Left lung (tissue), 10 donors: ENCODE data around the gene LYRM7. TPM values are rescaled to one million over a fixed set of nuclear protein-coding genes. Genes with fewer than 3 reads are reported as not detected.
"Not testable (repeated sequence)": the region's sequence is repeated elsewhere in the genome, so short reads cannot be mapped to it uniquely, and the experiment has no call there.

Experiments
- ATAC-seq: fragments of 200-7000 bp; cut with Tn5 transposase; one replicate; pipeline ENCODE4 v1.9.1; 2020; ENCODE audit warnings: moderate library complexity
- DNase-seq, 4 donors: peaks; one replicate each; pipeline ENCODE4 v3.0.0-alpha.2; 2013 to 2020
- H3K27ac ChIP-seq, 2 donors: fragments of 200-600 bp; sonication (generic) in 1 of 2; one replicate each; pipeline versions ENCODE4 v1.5.0 to v1.8.0; 2020 to 2021
- H3K27me3 ChIP-seq, 2 donors: fragments of 200-600 bp; sonication (generic) in 1 of 2; one replicate each; pipeline versions ENCODE4 v1.5.0 to v1.8.0; 2020 to 2021
- H3K36me3 ChIP-seq, 2 donors: fragments of 200-600 bp; sonication (generic) in 1 of 2; one replicate each; pipeline versions ENCODE4 v1.5.0 to v1.8.0; 2020 to 2021
- H3K4me1 ChIP-seq, 2 donors: fragments of 200-600 bp; one replicate each; pipeline ENCODE4 v1.8.0; 2021
- H3K4me3 ChIP-seq, 2 donors: fragments of 200-600 bp; sonication (generic) in 1 of 2; one replicate each; pipeline versions ENCODE4 v1.5.0 to v1.8.0; 2020 to 2021; ENCODE audit warnings: mild to moderate bottlenecking in 1 of 2
- H3K9me3 ChIP-seq, 2 donors: fragments of 200-600 bp; sonication (generic) in 1 of 2; one replicate each; pipeline versions ENCODE4 v1.5.0 to v1.8.0; 2020 to 2021
- CTCF ChIP-seq, 2 donors: fragments of 200-600 bp; sonication (generic) in 1 of 2; IDR thresholded peaks; one replicate each; pipeline versions ENCODE4 v1.5.0 to v1.8.0; 2021; ENCODE audit warnings: antibody characterized with exemption in 2 of 2
- intact Hi-C, 2 donors: fragments of 100-400 bp; cut with DNase I; formaldehyde crosslinking; loops; one replicate each; pipeline versions ENCODE4 v1.11.2 to v1.14.2; 2022
- polyA plus RNA-seq, 6 donors: library from polyadenylated mRNA; unstranded; fragments of 120-200 nt; gene quantifications; one replicate each; pipeline ENCODE4 v1.2.1, GENCODE V29; 2013; ENCODE audit not compliant: insufficient read length in 6 of 6
- total RNA-seq, 2 donors: library from RNA; stranded (reverse); fragmentation: NEBNext Ultra II Directional; extraction: Animal tissue kit (Norgen Biotek cat#: 25700); gene quantifications; one replicate each; pipeline ENCODE4 v1.2.1, GENCODE V29; 2021
- donor health status: DM: no; HTN: yes; CAD: no.
- donor health status: DM: no; HTN: no; CAD: no.

The LYRM7 gene
- total and polyA plus RNA-seq, 8 donors, result 6.7 to 17.5 (median 13.3) TPM

- ATAC-seq, result no peak
- DNase-seq, result no peak
- Histone ChIP-seq H3K27ac (no peak overlapping the region), H3K27me3 (no peaks in the 10 kb centered on the region), H3K4me1 (peaks cover 0 to 6% of the 10 kb centered on the region in 2 donors), H3K4me3 (no peak overlapping the region), H3K36me3 (no peaks in the 10 kb centered on the region), H3K9me3 (peaks cover 0 to 14% of the 10 kb centered on the region in 2 donors)
- TF ChIP-seq CTCF (IDR thresholded peaks at IDR 0.05), result no peak
- intact Hi-C loops, result no loop called here
Observed at GRCh38 chr5:131245312-131245711, 74.6 kb downstream of the LYRM7 start.

GRCh38 chr5:131245948-131246347, 75.2 kb downstream of the LYRM7 start:
- intact Hi-C loops, result no loop called here
- no peak for TF ChIP-seq CTCF (IDR thresholded peaks at IDR 0.05)
- no peaks in the 10 kb centered on the region for H3K27me3 ChIP-seq
- no peak overlapping the region for H3K4me3 ChIP-seq
- peaks cover 0 to 14% of the 10 kb centered on the region in 2 donors for H3K9me3 ChIP-seq
- H3K36me3 ChIP-seq, result no peaks in the 10 kb centered on the region
- H3K27ac ChIP-seq, result no peak overlapping the region
- no peak for DNase-seq
- H3K4me1 ChIP-seq, result peaks cover 0 to 11% of the 10 kb centered on the region in 2 donors
- no peak for ATAC-seq

- no peak for TF ChIP-seq CTCF (IDR thresholded peaks at IDR 0.05)
- Histone ChIP-seq H3K4me1 (peaks cover 0 to 17% of the 10 kb centered on the region in 2 donors), H3K4me3 (no peak overlapping the region), H3K27ac (no peak overlapping the region), H3K9me3 (peaks cover 0 to 14% of the 10 kb centered on the region in 2 donors), H3K27me3 (no peaks in the 10 kb centered on the region), H3K36me3 (no peaks in the 10 kb centered on the region)
- intact Hi-C loops, result no loop called here
- ATAC-seq (no peak), DNase-seq (no peak)
Observed at GRCh38 chr5:131246504-131246903, 75.8 kb downstream of the LYRM7 start.

GRCh38 chr5:131250751-131251475, 80.2 kb downstream of the LYRM7 start:
- intact Hi-C loops, result no loop called here
- no peaks in the 10 kb centered on the region for H3K27me3 ChIP-seq
- H3K4me1 ChIP-seq, result peaks cover 0 to 45% of the 10 kb centered on the region in 2 donors
- H3K4me3 ChIP-seq, result no peak overlapping the region
- no peaks in the 10 kb centered on the region for H3K36me3 ChIP-seq
- DNase-seq (no peak), ATAC-seq (no peak)
- TF ChIP-seq CTCF (IDR thresholded peaks at IDR 0.05), result no peak
- peak overlapping the region in 1 of 2 donors; percentile 89 for H3K27ac ChIP-seq
- H3K9me3 ChIP-seq, result peaks cover 0 to 12% of the 10 kb centered on the region in 2 donors

- no peaks in the 10 kb centered on the region for H3K27me3 ChIP-seq
- ATAC-seq (peak; percentile 85), DNase-seq (peak in 3 of 4 donors; percentile 14 to 78 (median 73))
- peak overlapping the region in 1 of 2 donors; percentile 5 for H3K4me3 ChIP-seq
- H3K36me3 ChIP-seq, result no peaks in the 10 kb centered on the region
- TF ChIP-seq CTCF (IDR thresholded peaks at IDR 0.05), result no peak
- H3K4me1 ChIP-seq, result peaks cover 0 to 61% of the 10 kb centered on the region in 2 donors
- intact Hi-C loops, result no loop called here
- H3K27ac ChIP-seq, result peak overlapping the region; percentile 39 to 89
- no peaks in the 10 kb centered on the region for H3K9me3 ChIP-seq
Observed at GRCh38 chr5:131252824-131253171, 82.1 kb downstream of the LYRM7 start.

- Histone ChIP-seq H3K27ac (peak overlapping the region in 1 of 2 donors; percentile 89), H3K4me3 (peak overlapping the region in 1 of 2 donors; percentile 5), H3K4me1 (peaks cover 0 to 73% of the 10 kb centered on the region in 2 donors)
- DNase-seq, H3K9me3 ChIP-seq, H3K36me3 ChIP-seq, ATAC-seq, H3K27me3 ChIP-seq, intact Hi-C loops: not testable (repeated sequence)
Observed at GRCh38 chr5:131254025-131254424, 83.3 kb downstream of the LYRM7 start.
